BJ (cell line): ENCODE measurements around the gene TIMM50. TPM values are rescaled to one million over a fixed set of nuclear protein-coding genes. Genes with fewer than 3 reads are reported as not detected.

Source experiments
- CTCF ChIA-PET: fragments of 350-600 bp; formaldehyde crosslinking; extraction: SDS; loops from one replicate; lab custom pipeline; 2021; ENCODE audit warnings: antibody characterized with exemption, inconsistent platforms; lab: Yijun Ruan, JAX
- POLR2A ChIA-PET: fragments of 300-600 bp; sonication (Branson Sonifier 250); formaldehyde crosslinking; extraction: SDS; loops from one replicate; lab custom pipeline; 2021; ENCODE audit warnings: antibody characterized with exemption; lab: Charles Lee
- DNase-seq: peaks from one replicate; pipeline ENCODE4 v3.0.0-alpha.2; 2011; ENCODE audit warnings: low read depth
- H3K27me3 ChIP-seq: 2 replicates; pipeline ENCODE4 v1.6.0; 2011; ENCODE audit warnings: low read length; ENCODE audit not compliant: control insufficient read depth, insufficient read depth
- H3K36me3 ChIP-seq: 2 replicates; pipeline ENCODE4 v1.5.1; 2011; ENCODE audit warnings: low read length; ENCODE audit not compliant: control insufficient read depth, insufficient read depth
- H3K4me3 ChIP-seq: 2 replicates; pipeline ENCODE4 v1.5.1; 2011; ENCODE audit warnings: low read depth, mild to moderate bottlenecking, control low read depth, low read length
- CTCF ChIP-seq: IDR thresholded peaks from 2 replicates; pipeline ENCODE4 v1.5.1; 2011; ENCODE audit warnings: low read depth, mild to moderate bottlenecking, control low read depth, inconsistent platforms, low read length, moderate library complexity; ENCODE audit not compliant: insufficient read depth
- polyA plus RNA-seq: library from polyadenylated mRNA; depleted of rRNA; stranded (reverse); fragments of >200 nt; gene quantifications from 2 replicates; pipeline ENCODE4 v1.2.3, GENCODE V29; 2011

TIMM50 gene
- polyA plus RNA-seq, 1 experiment = 97.8 TPM

GRCh38 chr19:39514840-39515550 is 34.4 kb downstream of the TIMM50 start, which contains the start of gene SELENOV:
TSS of gene SELENOV (plus strand) at chr19:39515139. CDS start at chr19:39515213, 74 bp downstream.
- no peak for TF ChIP-seq CTCF
- DNase-seq = no peak
- ChIA-PET CTCF (interaction anchor here (0.9 to 1.8 kb wide), 5 partner anchors 9 to 18 kb away, joined by 3 to 5 read pairs (median 3); partner anchors contain the start of gene EID2B), POLR2A (no interaction called here)
- no peaks in the 10 kb centered on the region for H3K36me3 ChIP-seq
- H3K27me3 ChIP-seq = peaks cover 36% of the 10 kb centered on the region
- peak within 1 kb of the TSS; percentile 13; the same call in 1 of the 2 replicates for H3K4me3 ChIP-seq

GRCh38 chr19:39515551-39516191 is 35.0 kb downstream of the TIMM50 start:
- no peak for TF ChIP-seq CTCF
- CTCF ChIA-PET = interaction anchor here (1.1 to 1.4 kb wide), 2 partner anchors 13 to 17 kb away, joined by 3 read pairs; partner anchors contain the start of gene EID2B
- peak overlapping the region; percentile 13; the same call in 1 of the 2 replicates for H3K4me3 ChIP-seq
- no peaks in the 10 kb centered on the region for H3K36me3 ChIP-seq
- POLR2A ChIA-PET = no interaction called here
- peaks cover 36% of the 10 kb centered on the region for H3K27me3 ChIP-seq
- DNase-seq = no peak

GRCh38 chr19:39516270-39516669 is 35.6 kb downstream of the TIMM50 start:
- TF ChIP-seq CTCF = no peak
- Histone ChIP-seq H3K27me3 (peaks cover 36% of the 10 kb centered on the region), H3K36me3 (no peaks in the 10 kb centered on the region), H3K4me3 (no peak overlapping the region)
- ChIA-PET POLR2A (no interaction called here), CTCF (interaction anchor here (0.7 to 1.4 kb wide), 3 partner anchors 13 to 16 kb away, joined by 3 to 4 read pairs (median 3); partner anchors contain the start of gene EID2B)
- no peak for DNase-seq

- peaks cover 36% of the 10 kb centered on the region for H3K27me3 ChIP-seq
- DNase-seq = no peak
- H3K4me3 ChIP-seq = no peak overlapping the region
- H3K36me3 ChIP-seq = no peaks in the 10 kb centered on the region
- CTCF ChIA-PET = interaction anchor here (0.6 to 1.9 kb wide), 3 partner anchors 15 to 1800 kb away, joined by 3 to 9 read pairs (median 3); partner anchors contain the start of gene EID2B
- POLR2A ChIA-PET = no interaction called here
- TF ChIP-seq CTCF = no peak
These were observed 36.8 kb downstream of the TIMM50 start for GRCh38 chr19:39517432-39517831.

- Histone ChIP-seq H3K36me3 (no peaks in the 10 kb centered on the region), H3K4me3 (no peak overlapping the region), H3K27me3 (peaks cover 32% of the 10 kb centered on the region)
- CTCF ChIA-PET = interaction anchor here (0.8 to 1.9 kb wide), 3 partner anchors 15 to 72 kb away, joined by 3 to 9 read pairs (median 3); partner anchors contain the start of gene EID2B
- POLR2A ChIA-PET = no interaction called here
- DNase-seq = no peak
- no peak for TF ChIP-seq CTCF
These were observed 37.8 kb downstream of the TIMM50 start for GRCh38 chr19:39518458-39518857.
